Left ventricle myocardium inferior (tissue), 1 donor: ENCODE measurements around the gene STRBP. TPM values are rescaled to one million over a fixed set of nuclear protein-coding genes. Genes with fewer than 3 reads are reported as not detected.

Experiments used
- DNase-seq: peaks from one replicate; pipeline ENCODE4 v3.0.0-alpha.2; 2020
- H3K27ac ChIP-seq: fragments of 200-600 bp; replicated peaks from 2 replicates; pipeline ENCODE4 v1.8.0; 2021
- H3K27me3 ChIP-seq: fragments of 200-600 bp; 2 replicates; pipeline ENCODE4 v1.8.0; 2021; ENCODE audit warnings: low read depth
- H3K36me3 ChIP-seq: fragments of 200-600 bp; 2 replicates; pipeline ENCODE4 v1.8.0; 2021
- H3K4me1 ChIP-seq: fragments of 200-600 bp; 2 replicates; pipeline ENCODE4 v1.8.0; 2021
- H3K4me3 ChIP-seq: fragments of 200-600 bp; 2 replicates; pipeline ENCODE4 v1.8.0; 2021; ENCODE audit warnings: mild to moderate bottlenecking, moderate library complexity
- H3K9me3 ChIP-seq: fragments of 200-600 bp; replicated peaks from 2 replicates; pipeline ENCODE4 v1.8.0; 2021
- intact Hi-C: fragments of 100-400 bp; cut with micrococcal nuclease; formaldehyde crosslinking; loops from one replicate; pipeline ENCODE4 v1.11.0; 2022
- total RNA-seq: library from RNA; stranded (reverse); fragmentation: NEBNext Ultra II Directional; extraction: Animal tissue kit (Norgen Biotek cat#: 25700); gene quantifications from one replicate; pipeline ENCODE4 v1.2.1, GENCODE V29; 2021
- TF ChIP-seq, protein P1 (sequence below): fragments of 200-600 bp; IDR thresholded peaks from 2 replicates; pipeline ENCODE4 v1.8.0; 2021; ENCODE audit warnings: antibody characterized with exemption, mild to moderate bottlenecking, borderline replicate concordance
- donor health status: DM: no; HTN: yes; CAD: no; lungs with severe emphysema.

The STRBP gene
- total RNA-seq, 1 donor from 2014 or later, result 26.4 TPM

DNA sequence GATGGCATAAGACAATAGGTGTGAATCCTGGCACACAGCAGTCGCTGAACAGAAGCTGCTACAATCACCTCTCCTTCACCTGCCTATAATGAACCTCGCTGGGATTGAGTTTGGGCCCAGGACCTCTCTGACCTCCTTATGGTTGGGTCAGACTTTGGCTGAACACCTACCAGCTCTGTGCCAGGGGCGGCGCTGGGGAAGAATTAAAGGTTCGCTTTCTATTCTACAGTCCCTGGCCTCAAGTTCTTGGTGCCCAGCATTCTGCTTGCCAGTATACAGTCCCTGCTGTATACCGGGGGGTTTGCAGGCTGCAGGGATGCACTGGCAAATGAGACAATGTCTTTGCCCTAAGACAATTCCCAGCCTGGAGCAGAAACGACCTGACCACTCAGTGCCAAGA is 895 bp upstream of the STRBP start:
- Histone ChIP-seq H3K27me3 (no peaks in the 10 kb centered on the region), H3K4me3 (peak overlapping the region; percentile 94), H3K4me1 (peaks cover 18% of the 10 kb centered on the region), H3K27ac (peak overlapping the region; percentile 88), H3K36me3 (no peaks in the 10 kb centered on the region), H3K9me3 (no peaks in the 10 kb centered on the region)
- intact Hi-C loops, result no loop called here
- TF ChIP-seq, protein P1, sequence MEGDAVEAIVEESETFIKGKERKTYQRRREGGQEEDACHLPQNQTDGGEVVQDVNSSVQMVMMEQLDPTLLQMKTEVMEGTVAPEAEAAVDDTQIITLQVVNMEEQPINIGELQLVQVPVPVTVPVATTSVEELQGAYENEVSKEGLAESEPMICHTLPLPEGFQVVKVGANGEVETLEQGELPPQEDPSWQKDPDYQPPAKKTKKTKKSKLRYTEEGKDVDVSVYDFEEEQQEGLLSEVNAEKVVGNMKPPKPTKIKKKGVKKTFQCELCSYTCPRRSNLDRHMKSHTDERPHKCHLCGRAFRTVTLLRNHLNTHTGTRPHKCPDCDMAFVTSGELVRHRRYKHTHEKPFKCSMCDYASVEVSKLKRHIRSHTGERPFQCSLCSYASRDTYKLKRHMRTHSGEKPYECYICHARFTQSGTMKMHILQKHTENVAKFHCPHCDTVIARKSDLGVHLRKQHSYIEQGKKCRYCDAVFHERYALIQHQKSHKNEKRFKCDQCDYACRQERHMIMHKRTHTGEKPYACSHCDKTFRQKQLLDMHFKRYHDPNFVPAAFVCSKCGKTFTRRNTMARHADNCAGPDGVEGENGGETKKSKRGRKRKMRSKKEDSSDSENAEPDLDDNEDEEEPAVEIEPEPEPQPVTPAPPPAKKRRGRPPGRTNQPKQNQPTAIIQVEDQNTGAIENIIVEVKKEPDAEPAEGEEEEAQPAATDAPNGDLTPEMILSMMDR, result no peak
- no peak for DNase-seq

DNA sequence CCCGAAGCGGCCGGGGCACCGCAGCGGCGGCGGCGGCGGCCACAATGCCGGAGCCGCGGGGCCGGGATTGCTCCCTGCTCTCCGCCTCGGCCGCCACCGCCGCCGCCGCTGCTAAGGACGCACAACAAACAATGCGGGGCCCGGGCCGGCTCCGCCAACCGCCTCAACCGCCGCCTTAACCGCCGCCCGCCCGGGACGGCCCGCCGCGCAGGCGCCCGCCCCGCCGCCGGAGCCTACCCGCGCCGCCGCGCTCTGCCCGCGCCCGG is 254 bp downstream of the STRBP start:
- TF ChIP-seq, protein P1, result no peak
- intact Hi-C loops, result no loop called here
- Histone ChIP-seq H3K4me3 (peak overlapping the region; percentile 94), H3K27me3 (no peaks in the 10 kb centered on the region), H3K4me1 (peaks cover 18% of the 10 kb centered on the region), H3K27ac (peak overlapping the region; percentile 88), H3K9me3 (no peaks in the 10 kb centered on the region), H3K36me3 (no peaks in the 10 kb centered on the region)
- DNase-seq, result no peak

DNA sequence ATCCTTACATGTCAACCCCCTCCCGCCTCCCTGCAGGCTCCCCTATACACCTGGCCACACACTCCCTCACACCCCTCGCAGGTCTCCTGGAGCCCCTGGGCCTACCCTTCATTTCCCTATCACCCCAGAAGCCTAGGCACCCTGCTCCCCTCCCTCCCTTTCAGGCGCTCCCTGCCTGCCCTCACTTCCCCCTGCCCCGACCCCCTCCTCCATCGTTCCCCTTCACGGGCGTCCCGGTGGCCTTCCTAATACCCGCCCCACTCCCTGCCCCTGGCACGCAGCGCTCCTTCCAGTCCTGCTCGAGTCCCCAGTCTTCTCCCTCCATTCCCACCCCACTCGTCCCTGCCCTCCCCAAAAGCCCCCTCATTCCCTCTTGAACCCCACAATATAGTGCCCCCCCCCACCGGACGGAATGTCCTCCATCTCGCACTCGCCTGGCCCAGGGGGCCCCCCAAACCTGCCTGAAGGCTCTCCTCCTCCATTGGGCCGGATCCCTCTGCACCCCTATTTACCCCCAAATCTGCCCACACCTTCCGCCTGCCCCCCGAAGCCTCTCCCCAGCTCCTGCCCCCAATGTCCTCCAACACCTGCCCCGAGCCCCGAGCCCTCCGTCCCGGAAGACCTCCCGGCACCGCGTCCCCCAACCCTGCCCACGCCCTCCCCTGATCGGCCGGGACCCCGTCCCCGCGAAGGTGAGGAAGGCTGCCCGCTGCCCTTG is 746 bp downstream of the STRBP start:
- intact Hi-C loops, result no loop called here
- no peak for DNase-seq

DNA sequence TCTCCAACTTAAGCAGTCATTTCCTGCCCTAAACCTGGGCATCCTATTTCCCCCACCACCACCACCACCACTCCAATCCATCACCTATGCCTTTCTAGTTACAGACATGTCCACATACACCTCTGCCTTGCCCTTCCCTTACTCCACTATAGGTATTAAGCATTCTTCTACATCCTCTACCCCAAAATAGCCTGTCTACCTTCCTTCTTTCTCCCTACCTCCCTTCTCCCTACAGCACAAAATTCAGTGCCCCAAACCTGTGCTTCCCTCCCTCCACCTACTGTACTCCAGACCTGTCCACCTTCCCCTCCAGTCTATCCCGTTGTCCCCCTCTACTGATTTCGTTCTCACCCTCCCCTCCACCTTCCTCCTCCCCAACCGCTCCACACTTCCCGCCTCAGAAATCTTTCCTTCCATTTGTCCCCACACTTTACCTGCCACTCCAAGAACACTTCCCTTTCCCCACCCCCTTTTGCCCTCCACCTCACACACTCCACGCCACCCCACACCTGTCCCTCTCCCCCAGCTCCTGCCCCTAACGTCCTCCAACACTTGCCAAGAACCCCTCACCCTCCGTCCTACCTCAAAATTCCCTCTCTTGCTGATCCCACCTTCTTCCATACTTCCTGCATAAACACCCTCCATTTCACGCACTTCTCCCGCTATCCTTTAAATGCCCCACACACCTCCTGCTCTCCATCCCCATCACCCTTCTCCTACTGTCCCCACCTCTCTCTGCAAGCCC is 1.6 kb downstream of the STRBP start:
- intact Hi-C loops, result no loop called here
- TF ChIP-seq, protein P1, result no peak
- Histone ChIP-seq H3K4me3 (peak overlapping the region; percentile 94), H3K9me3 (no peaks in the 10 kb centered on the region), H3K27ac (no peak overlapping the region), H3K27me3 (no peaks in the 10 kb centered on the region), H3K36me3 (no peaks in the 10 kb centered on the region), H3K4me1 (peaks cover 18% of the 10 kb centered on the region)
- no peak for DNase-seq

More for the DNA sequence above, 746 bp downstream of the STRBP start:
- Histone ChIP-seq H3K36me3 (no peaks in the 10 kb centered on the region), H3K27me3 (no peaks in the 10 kb centered on the region), H3K4me1 (peaks cover 18% of the 10 kb centered on the region), H3K4me3 (peak overlapping the region; percentile 94), H3K9me3 (no peaks in the 10 kb centered on the region), H3K27ac (peak overlapping the region; percentile 88)
- TF ChIP-seq, protein P1, result no peak

DNA sequence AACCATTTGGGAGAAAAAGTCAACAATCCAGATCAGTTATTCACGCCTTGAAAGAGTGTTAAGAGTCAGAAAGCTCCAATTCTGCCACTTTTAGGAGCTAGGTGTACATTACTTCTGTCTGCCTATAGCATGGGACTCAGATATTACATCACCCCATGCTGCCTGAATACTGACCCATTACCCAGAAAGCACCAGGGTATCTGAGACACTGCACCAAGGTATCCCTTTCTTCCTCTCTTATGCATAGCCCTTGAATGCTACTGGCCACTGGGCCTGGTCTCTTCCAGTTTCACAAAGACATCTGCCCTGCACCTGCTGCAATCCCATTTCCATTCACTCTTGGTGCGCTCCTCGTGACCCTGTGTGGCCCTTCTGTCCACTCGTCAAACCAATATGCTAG is 2.6 kb downstream of the STRBP start:
- peaks cover 18% of the 10 kb centered on the region for H3K4me1 ChIP-seq
- intact Hi-C loops, result no loop called here
- H3K9me3 ChIP-seq, result no peaks in the 10 kb centered on the region
- H3K27ac ChIP-seq, result no peak overlapping the region
- no peak overlapping the region for H3K4me3 ChIP-seq
- H3K36me3 ChIP-seq, result no peaks in the 10 kb centered on the region
- DNase-seq, result no peak
- no peaks in the 10 kb centered on the region for H3K27me3 ChIP-seq
- TF ChIP-seq, protein P1, result no peak
